Activated gamma-delta T cell treated with anti-CD3 and anti-CD28 coated beads, Interleukin-2, amount 50 U/mL, for 16 hours (primary cell): ENCODE results near the gene MAN1A2.
"Not testable (repeated sequence)": the region's sequence is repeated elsewhere in the genome, so short reads cannot be mapped to it uniquely, and the experiment has no call there.

Experiments
- DNase-seq: peaks from one replicate; pipeline ENCODE4 v3.0.0-alpha.2; 2020; ENCODE audit warnings: low read depth

MAN1A2 gene

GRCh38 chr1:117500584-117500983, 133.3 kb downstream of the MAN1A2 start:
- DNase-seq: no peak

- DNase-seq: no peak
Observed at GRCh38 chr1:117501281-117501680, 134.0 kb downstream of the MAN1A2 start.

- DNase-seq: no peak
Observed at GRCh38 chr1:117511273-117511672, 144.0 kb downstream of the MAN1A2 start.

GRCh38 chr1:117512728-117513321, 145.6 kb downstream of the MAN1A2 start:
- DNase-seq: no peak

GRCh38 chr1:117523111-117523510, 155.9 kb downstream of the MAN1A2 start:
- DNase-seq: no peak

GRCh38 chr1:117527074-117527473, 159.8 kb downstream of the MAN1A2 start:
- DNase-seq: no peak

GRCh38 chr1:117527566-117528102, 160.4 kb downstream of the MAN1A2 start:
- DNase-seq: no peak

GRCh38 chr1:117529683-117530082, 162.4 kb downstream of the MAN1A2 start:
- DNase-seq: no peak

GRCh38 chr1:117531222-117531621, 164.0 kb downstream of the MAN1A2 start:
- DNase-seq: no peak

GRCh38 chr1:117534995-117535467, 167.8 kb downstream of the MAN1A2 start:
- DNase-seq: no peak

GRCh38 chr1:117535821-117536220, 168.6 kb downstream of the MAN1A2 start:
- DNase-seq: no peak

GRCh38 chr1:117537291-117537920, 170.2 kb downstream of the MAN1A2 start:
- DNase-seq: no peak

- no peak for DNase-seq
Observed at GRCh38 chr1:117540532-117540931, 173.3 kb downstream of the MAN1A2 start.

GRCh38 chr1:117541003-117541402, 173.8 kb downstream of the MAN1A2 start:
- DNase-seq: no peak

GRCh38 chr1:117541585-117541984, 174.3 kb downstream of the MAN1A2 start:
- no peak for DNase-seq

- DNase-seq: no peak
Observed at GRCh38 chr1:117544509-117545109, 177.4 kb downstream of the MAN1A2 start.

- no peak for DNase-seq
Observed at GRCh38 chr1:117546467-117546866, 179.2 kb downstream of the MAN1A2 start.

- no peak for DNase-seq
Observed at GRCh38 chr1:117553471-117553870, 186.2 kb downstream of the MAN1A2 start.

- DNase-seq: no peak
Observed at GRCh38 chr1:117555806-117556205, 188.6 kb downstream of the MAN1A2 start.

GRCh38 chr1:117556341-117556740, 189.1 kb downstream of the MAN1A2 start:
- DNase-seq: no peak

GRCh38 chr1:117556976-117557375, 189.7 kb downstream of the MAN1A2 start:
- DNase-seq: no peak

- DNase-seq: not testable (repeated sequence)
Observed at GRCh38 chr1:117558451-117558850, 191.2 kb downstream of the MAN1A2 start.

- no peak for DNase-seq
Observed at GRCh38 chr1:117559139-117559538, 191.9 kb downstream of the MAN1A2 start.
